22Rv1 (cell line): ENCODE measurements around the gene NOXA1.

Experiments used
- CTCF ChIP-seq: fragments of 450-650 bp; IDR thresholded peaks from 2 replicates; pipeline ENCODE4 v1.5.1; 2017; ENCODE audit warnings: mild to moderate bottlenecking
- ZFX ChIP-seq: fragments of 450-650 bp; IDR thresholded peaks from 2 replicates; pipeline ENCODE4 v1.6.1; 2017; ENCODE audit warnings: antibody characterized with exemption, borderline replicate concordance

- TF ChIP-seq CTCF = no peak
- TF ChIP-seq ZFX = no peak
These were observed 15.5 kb downstream of the NOXA1 start for GRCh38 chr9:137438591-137439157.
